ENCODE data around the gene OR1I1. TPM values are rescaled to one million over a fixed set of nuclear protein-coding genes. Genes with fewer than 3 reads are reported as not detected.
A peak's percentile ranks its signal among the peaks of the same experiment; 100 is the strongest.
"Not testable (repeated sequence)": the region's sequence is repeated elsewhere in the genome, so short reads cannot be mapped to it uniquely, and the experiment has no call there.

OR1I1 gene
- total RNA-seq, 5 donors from 2014 or later (not counting 1 experiment from before 2014, with no cell fraction given) = not detected

GRCh38 chr19:15091918-15092753, 10.1 kb downstream of the OR1I1 start:
- 49% methylated on average over 9 of the region's 13 CpGs for WGBS (ENCODE audit: insufficient coverage)
- Histone ChIP-seq H3K4me3 (ENCODE audit: control insufficient read depth in 1 of 2, extremely low read depth in 1 of 2, low read length in 1 of 2) (no peak overlapping the region), H3K27me3 (replicated peaks in 1 of 2; ENCODE audit: control insufficient read depth in 2 of 2, extremely low read depth in 1 of 2, insufficient read depth in 2 of 2, low read length in 1 of 2) (peaks cover 0 to 27% of the 10 kb centered on the region in 2 experiments), H3K27ac (ENCODE audit: low read length) (no peak overlapping the region), H3K4me1 (ENCODE audit: control insufficient read depth in 1 of 2, extremely low read depth in 1 of 2, insufficient read depth in 2 of 2, low read length in 2 of 2) (peaks cover 0 to 5% of the 10 kb centered on the region in 2 experiments), H3K9me3 (no peaks in the 10 kb centered on the region), H3K36me3 (ENCODE audit: control insufficient read depth in 2 of 2, extremely low read depth in 1 of 2, insufficient read depth in 1 of 2, low read length in 1 of 2) (no peaks in the 10 kb centered on the region)
- ChIA-PET CTCF (interaction anchor here (0.6 to 1.8 kb wide), 20 partner anchors 9 to 1360 kb away, joined by 3 to 14 read pairs (median 4); no protein-coding TSS in a partner anchor), POLR2A (interaction anchor here in 1 of 2 donors (0.7 to 1.0 kb wide), 3 partner anchors 327 to 513 kb away, joined by 6 to 19 read pairs (median 8); no protein-coding TSS in a partner anchor)
- peaks cover 0 to 5% (median 5%) of the 10 kb centered on the region in 3 donors for H3K4me1 Mint-ChIP-seq
- H3K9me3 Mint-ChIP-seq = no peaks in the 10 kb centered on the region
- peak overlapping the region; percentile 31 to 82 for H3K27ac Mint-ChIP-seq
- peak overlapping the region in 1 of 3 donors; percentile 43 for H3K4me3 Mint-ChIP-seq
- peaks cover 12 to 19% of the 10 kb centered on the region in 2 donors for H3K27me3 Mint-ChIP-seq
- peak in 28 of 35 experiments; percentile 7 to 87 (median 30) for DNase-seq
- peak; percentile 23 to 69 (median 44) for ATAC-seq (replicated peaks in 1 of 4)
- no peaks in the 10 kb centered on the region for H3K36me3 Mint-ChIP-seq

- H3K27me3 Mint-ChIP-seq = peaks cover 4 to 10% of the 10 kb centered on the region in 2 donors
- no peak overlapping the region for H3K27ac Mint-ChIP-seq
- no peaks in the 10 kb centered on the region for H3K36me3 ChIP-seq (ENCODE audit: control insufficient read depth in 2 of 2, extremely low read depth in 1 of 2, insufficient read depth in 1 of 2, low read length in 1 of 2)
- ATAC-seq (replicated peaks in 1 of 4) = no peak
- H3K4me1 ChIP-seq (ENCODE audit: control insufficient read depth in 1 of 2, extremely low read depth in 1 of 2, insufficient read depth in 2 of 2, low read length in 2 of 2) = peaks cover 0 to 5% of the 10 kb centered on the region in 2 experiments
- no peak overlapping the region for H3K27ac ChIP-seq (ENCODE audit: low read length)
- H3K9me3 ChIP-seq = no peaks in the 10 kb centered on the region
- CTCF ChIA-PET = interaction anchor here in 1 of 2 donors (1.6 to 1.8 kb wide), 2 partner anchors 8 to 56 kb away, joined by 10 to 14 read pairs; no protein-coding TSS in a partner anchor
- peaks cover 0 to 20% of the 10 kb centered on the region in 2 experiments for H3K27me3 ChIP-seq (replicated peaks in 1 of 2; ENCODE audit: control insufficient read depth in 2 of 2, extremely low read depth in 1 of 2, insufficient read depth in 2 of 2, low read length in 1 of 2)
- no peak overlapping the region for H3K4me3 ChIP-seq (ENCODE audit: control insufficient read depth in 1 of 2, extremely low read depth in 1 of 2, low read length in 1 of 2)
- no peaks in the 10 kb centered on the region for H3K36me3 Mint-ChIP-seq
- no peaks in the 10 kb centered on the region for H3K9me3 Mint-ChIP-seq
- no peak for DNase-seq
- POLR2A ChIA-PET = no interaction called here
- WGBS (ENCODE audit: insufficient coverage) = 100% methylated on average over 1 of the region's 2 CpGs
- no peak overlapping the region for H3K4me3 Mint-ChIP-seq
- H3K4me1 Mint-ChIP-seq = peaks cover 0 to 5% (median 5%) of the 10 kb centered on the region in 3 donors
These were observed 11.0 kb downstream of the OR1I1 start for GRCh38 chr19:15093001-15093400.

- CTCF ChIA-PET = interaction anchor here in 1 of 2 donors (0.7 kb wide), 1 partner anchor 311 kb away, joined by 4 read pairs; no protein-coding TSS in a partner anchor
- Histone ChIP-seq H3K9me3 (no peaks in the 10 kb centered on the region), H3K4me1 (ENCODE audit: control insufficient read depth in 1 of 2, extremely low read depth in 1 of 2, insufficient read depth in 2 of 2, low read length in 2 of 2) (peaks cover 0 to 5% of the 10 kb centered on the region in 2 experiments), H3K27ac (ENCODE audit: low read length) (no peak overlapping the region), H3K4me3 (ENCODE audit: control insufficient read depth in 1 of 2, extremely low read depth in 1 of 2, low read length in 1 of 2) (no peak overlapping the region), H3K36me3 (ENCODE audit: control insufficient read depth in 2 of 2, extremely low read depth in 1 of 2, insufficient read depth in 1 of 2, low read length in 1 of 2) (no peaks in the 10 kb centered on the region), H3K27me3 (replicated peaks in 1 of 2; ENCODE audit: control insufficient read depth in 2 of 2, extremely low read depth in 1 of 2, insufficient read depth in 2 of 2, low read length in 1 of 2) (peaks cover 0 to 12% of the 10 kb centered on the region in 2 experiments)
- ATAC-seq (replicated peaks in 1 of 4) (no peak), DNase-seq (no peak)
- Mint-ChIP-seq H3K27me3 (peaks cover 2 to 5% of the 10 kb centered on the region in 2 donors), H3K9me3 (no peaks in the 10 kb centered on the region), H3K4me3 (no peak overlapping the region), H3K4me1 (peaks cover 0 to 5% (median 5%) of the 10 kb centered on the region in 3 donors), H3K36me3 (no peaks in the 10 kb centered on the region), H3K27ac (no peak overlapping the region)
- 65% methylated on average over 3 of the region's 3 CpGs for WGBS (ENCODE audit: insufficient coverage)
- POLR2A ChIA-PET = no interaction called here
These were observed 14.2 kb downstream of the OR1I1 start for GRCh38 chr19:15096223-15096622.

- ATAC-seq (replicated peaks in 1 of 4); CTCF ChIA-PET; H3K9me3 ChIP-seq; H3K27me3 Mint-ChIP-seq; H3K36me3 Mint-ChIP-seq; H3K27ac Mint-ChIP-seq; H3K36me3 ChIP-seq (ENCODE audit: control insufficient read depth in 2 of 2, extremely low read depth in 1 of 2, insufficient read depth in 1 of 2, low read length in 1 of 2); H3K4me3 ChIP-seq (ENCODE audit: control insufficient read depth in 1 of 2, extremely low read depth in 1 of 2, low read length in 1 of 2); H3K4me1 ChIP-seq (ENCODE audit: control insufficient read depth in 1 of 2, extremely low read depth in 1 of 2, insufficient read depth in 2 of 2, low read length in 2 of 2); H3K4me1 Mint-ChIP-seq; H3K4me3 Mint-ChIP-seq; H3K27ac ChIP-seq (ENCODE audit: low read length); H3K9me3 Mint-ChIP-seq; DNase-seq; POLR2A ChIA-PET: not testable (repeated sequence)
- no CpG with 5 or more reads among the region's 6 CpGs for WGBS (ENCODE audit: insufficient coverage)
- H3K27me3 ChIP-seq (replicated peaks in 1 of 2; ENCODE audit: control insufficient read depth in 2 of 2, extremely low read depth in 1 of 2, insufficient read depth in 2 of 2, low read length in 1 of 2) = peaks cover 0 to 14% of the 10 kb centered on the region in 2 experiments
These were observed 16.0 kb downstream of the OR1I1 start for GRCh38 chr19:15097980-15098379.

GRCh38 chr19:15098460-15098859, 16.4 kb downstream of the OR1I1 start:
- no peak for ATAC-seq (replicated peaks in 1 of 4)

GRCh38 chr19:15099017-15099582, 17.1 kb downstream of the OR1I1 start:
- no CpG with 5 or more reads among the region's 3 CpGs for WGBS (ENCODE audit: insufficient coverage)
- Mint-ChIP-seq H3K27me3 (peaks cover 2 to 5% of the 10 kb centered on the region in 2 donors), H3K36me3 (peaks cover 1% of the 10 kb centered on the region), H3K9me3 (peaks cover 4 to 6% (median 5%) of the 10 kb centered on the region in 3 donors), H3K27ac (peak overlapping the region in 1 of 2 donors; percentile 21), H3K4me3 (no peak overlapping the region), H3K4me1 (no peaks in the 10 kb centered on the region)
- ChIA-PET POLR2A (no interaction called here), CTCF (no interaction called here)
- Histone ChIP-seq H3K9me3 (no peaks in the 10 kb centered on the region), H3K4me1 (ENCODE audit: control insufficient read depth in 1 of 2, extremely low read depth in 1 of 2, insufficient read depth in 2 of 2, low read length in 2 of 2) (no peaks in the 10 kb centered on the region), H3K27ac (ENCODE audit: low read length) (no peak overlapping the region), H3K36me3 (ENCODE audit: control insufficient read depth in 2 of 2, extremely low read depth in 1 of 2, insufficient read depth in 1 of 2, low read length in 1 of 2) (no peaks in the 10 kb centered on the region), H3K4me3 (ENCODE audit: control insufficient read depth in 1 of 2, extremely low read depth in 1 of 2, low read length in 1 of 2) (no peak overlapping the region), H3K27me3 (replicated peaks in 1 of 2; ENCODE audit: control insufficient read depth in 2 of 2, extremely low read depth in 1 of 2, insufficient read depth in 2 of 2, low read length in 1 of 2) (peaks cover 0 to 14% of the 10 kb centered on the region in 2 experiments)
- DNase-seq (no peak), ATAC-seq (replicated peaks in 1 of 4) (no peak)

More at GRCh38 chr19:15098460-15098859, 16.4 kb downstream of the OR1I1 start:
- Mint-ChIP-seq H3K4me3 (no peak overlapping the region), H3K9me3 (peaks cover 1 to 2% (median 2%) of the 10 kb centered on the region in 3 donors), H3K27ac (no peak overlapping the region), H3K4me1 (no peaks in the 10 kb centered on the region), H3K27me3 (peaks cover 2 to 5% of the 10 kb centered on the region in 2 donors), H3K36me3 (no peaks in the 10 kb centered on the region)
- DNase-seq = no peak
- Histone ChIP-seq H3K27ac (ENCODE audit: low read length) (no peak overlapping the region), H3K9me3 (no peaks in the 10 kb centered on the region), H3K27me3 (replicated peaks in 1 of 2; ENCODE audit: control insufficient read depth in 2 of 2, extremely low read depth in 1 of 2, insufficient read depth in 2 of 2, low read length in 1 of 2) (peaks cover 0 to 14% of the 10 kb centered on the region in 2 experiments), H3K36me3 (ENCODE audit: control insufficient read depth in 2 of 2, extremely low read depth in 1 of 2, insufficient read depth in 1 of 2, low read length in 1 of 2) (no peaks in the 10 kb centered on the region), H3K4me3 (ENCODE audit: control insufficient read depth in 1 of 2, extremely low read depth in 1 of 2, low read length in 1 of 2) (no peak overlapping the region), H3K4me1 (ENCODE audit: control insufficient read depth in 1 of 2, extremely low read depth in 1 of 2, insufficient read depth in 2 of 2, low read length in 2 of 2) (no peaks in the 10 kb centered on the region)
- ChIA-PET POLR2A (no interaction called here), CTCF (no interaction called here)
- 86% methylated on average over 7 of the region's 10 CpGs for WGBS (ENCODE audit: insufficient coverage)

Data from T-cell (primary cell).